Stimulated activated naive CD4-positive, alpha-beta T cell (primary cell): ENCODE measurements around the gene PSMB1.

Experiments
- DNase-seq, 6 experiments: peaks; one replicate each; lab custom pipeline; 2025; lab: John Stamatoyannopoulos, UW

Gene PSMB1

GRCh38 chr6:170552765-170553533, at the start of gene PSMB1:
Gene PSMB1, minus strand, starts transcription at chr6:170553307. Its CDS starts 65 bp downstream, at chr6:170553242.
- peak; percentile 26 to 77 (median 64) for DNase-seq

DNA sequence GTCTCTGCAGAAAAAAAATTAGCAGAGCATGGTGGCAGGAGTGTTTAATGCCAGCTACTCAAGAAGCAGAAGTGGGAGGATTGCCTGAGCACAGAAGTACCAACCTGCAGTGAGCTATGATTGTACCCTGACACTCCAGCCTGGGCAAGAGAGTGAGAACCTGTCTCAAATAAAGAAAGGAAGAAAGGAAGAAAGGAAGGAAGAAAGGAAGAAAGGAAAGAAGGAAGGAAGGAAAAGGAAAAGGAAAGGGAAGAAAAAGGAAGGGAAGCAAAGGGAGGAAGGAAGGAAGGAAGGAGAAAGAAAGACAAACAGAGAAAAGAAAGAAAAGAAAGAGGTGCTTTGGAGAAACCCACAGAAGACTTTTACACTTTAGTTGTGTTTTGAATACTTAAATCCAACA, 44.2 kb upstream of the PSMB1 start:
- DNase-seq: no peak

DNA sequence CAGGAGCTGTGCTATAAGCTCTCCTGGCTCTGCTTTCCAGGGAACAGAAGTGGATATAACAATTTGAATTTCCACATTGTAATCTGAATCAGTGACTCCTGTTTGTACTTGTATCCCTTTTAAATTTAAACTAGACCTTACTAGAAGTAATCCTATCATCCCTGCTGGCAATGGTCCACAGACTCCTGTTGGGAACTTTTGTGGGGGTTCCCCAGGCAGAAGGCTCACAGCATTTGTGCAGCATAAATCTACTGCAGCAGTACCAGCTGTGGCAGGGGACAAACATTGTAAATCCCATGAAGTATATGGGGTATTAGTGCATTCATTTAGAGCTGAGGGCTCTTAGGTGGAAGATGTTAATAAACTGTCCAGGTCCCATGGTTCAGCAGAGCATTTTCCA, 43.3 kb upstream of the PSMB1 start:
- no peak for DNase-seq

- DNase-seq: no peak
These were observed 37.6 kb upstream of the PSMB1 start for GRCh38 chr6:170590725-170591124.

DNA sequence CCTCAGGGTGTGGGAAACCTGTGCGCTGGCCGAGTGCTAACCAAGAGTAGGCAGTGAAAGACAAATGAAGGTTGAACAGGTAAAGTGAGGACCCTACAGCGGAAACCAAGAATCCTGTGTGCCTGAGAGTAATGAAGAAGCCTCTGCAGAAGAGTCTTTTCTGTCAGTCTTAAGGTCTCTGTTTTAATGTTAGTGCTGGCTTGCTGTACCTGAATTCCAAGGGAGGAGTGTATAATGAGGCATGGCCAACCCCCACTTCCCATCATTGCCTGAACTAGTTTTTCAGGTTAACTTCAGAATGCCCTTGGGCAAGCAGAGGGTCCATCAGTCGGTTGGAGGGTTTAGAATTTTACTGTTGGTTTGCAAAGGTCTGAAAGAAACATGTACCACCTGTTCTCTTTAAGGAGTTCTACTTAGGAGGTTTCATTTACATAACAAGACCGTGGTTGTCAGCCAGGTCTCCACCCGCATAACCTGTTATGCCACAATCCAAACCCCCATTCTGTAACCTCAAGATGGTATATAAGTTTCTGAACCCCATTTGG, 31.9 kb upstream of the PSMB1 start:
- no peak for DNase-seq

DNA sequence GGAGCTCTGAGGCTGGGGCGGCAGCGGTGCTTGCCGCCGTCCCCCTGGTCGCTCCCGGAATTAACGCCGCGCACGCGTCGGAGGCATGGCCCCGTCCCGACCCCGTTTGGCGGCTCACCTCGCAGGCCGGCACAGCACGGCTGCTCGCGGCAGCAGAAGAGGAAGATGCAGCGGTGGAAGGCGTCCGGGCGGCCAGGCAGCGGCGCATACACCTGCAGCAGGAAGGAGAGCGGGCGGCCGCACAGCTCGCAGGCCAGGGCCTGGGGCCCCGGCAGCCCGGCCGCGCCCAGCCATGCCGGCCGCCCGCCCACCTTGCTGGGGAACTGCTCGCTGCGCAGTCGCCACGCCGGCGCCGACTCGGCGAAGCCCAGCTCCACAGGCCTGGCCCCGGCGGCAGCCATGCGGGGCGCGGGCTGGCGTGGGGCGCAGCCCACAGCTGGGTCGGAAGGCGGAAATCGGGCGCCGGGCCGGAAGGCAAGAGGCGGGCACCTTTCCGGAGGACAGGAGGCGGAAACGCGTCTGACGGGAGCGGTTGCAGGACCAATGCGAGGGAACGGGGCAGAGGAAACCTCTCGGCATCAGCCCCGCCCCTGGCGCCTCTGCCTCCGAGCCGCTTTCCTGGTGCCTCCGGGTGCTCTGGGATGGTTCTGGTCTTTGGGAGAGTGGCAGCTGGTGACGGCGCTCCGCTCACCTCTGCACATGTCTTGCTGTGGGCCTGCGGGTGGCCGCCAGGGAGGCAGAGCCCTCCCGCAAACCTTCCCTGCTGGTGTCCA, 31.3 kb upstream of the PSMB1 start, which contains the start of gene PDCD2:
Gene PDCD2, minus strand, starts transcription at position 457 of the 773 bp plus-strand sequence. Its CDS starts 56 bp downstream, at position 401.
- DNase-seq: peak; percentile 84 to 90 (median 88)

DNA sequence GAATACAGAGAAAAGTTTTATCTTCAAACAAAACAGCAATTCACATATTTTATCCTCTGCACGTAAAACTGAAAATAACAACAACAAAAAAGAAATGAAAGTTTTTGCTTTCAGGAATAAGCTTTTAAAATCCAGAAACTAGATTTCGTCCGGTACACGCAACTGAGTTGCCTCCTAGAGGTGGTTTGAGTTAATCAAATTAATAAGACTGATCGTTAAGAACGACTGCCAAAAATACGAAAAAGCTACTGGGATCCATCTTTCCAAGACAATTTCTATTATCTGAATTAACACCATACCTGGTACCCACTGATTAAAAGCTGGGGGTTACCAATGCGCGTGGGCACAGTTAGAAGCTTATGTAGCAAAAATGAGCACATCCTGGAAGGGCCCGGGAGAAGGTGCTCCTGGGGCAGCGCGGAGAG, 30.7 kb upstream of the PSMB1 start:
- no peak for DNase-seq

- DNase-seq: no peak
These were observed 25.8 kb upstream of the PSMB1 start for GRCh38 chr6:170578909-170579308.

GRCh38 chr6:170575250-170575649, 22.1 kb upstream of the PSMB1 start:
- DNase-seq: no peak

DNA sequence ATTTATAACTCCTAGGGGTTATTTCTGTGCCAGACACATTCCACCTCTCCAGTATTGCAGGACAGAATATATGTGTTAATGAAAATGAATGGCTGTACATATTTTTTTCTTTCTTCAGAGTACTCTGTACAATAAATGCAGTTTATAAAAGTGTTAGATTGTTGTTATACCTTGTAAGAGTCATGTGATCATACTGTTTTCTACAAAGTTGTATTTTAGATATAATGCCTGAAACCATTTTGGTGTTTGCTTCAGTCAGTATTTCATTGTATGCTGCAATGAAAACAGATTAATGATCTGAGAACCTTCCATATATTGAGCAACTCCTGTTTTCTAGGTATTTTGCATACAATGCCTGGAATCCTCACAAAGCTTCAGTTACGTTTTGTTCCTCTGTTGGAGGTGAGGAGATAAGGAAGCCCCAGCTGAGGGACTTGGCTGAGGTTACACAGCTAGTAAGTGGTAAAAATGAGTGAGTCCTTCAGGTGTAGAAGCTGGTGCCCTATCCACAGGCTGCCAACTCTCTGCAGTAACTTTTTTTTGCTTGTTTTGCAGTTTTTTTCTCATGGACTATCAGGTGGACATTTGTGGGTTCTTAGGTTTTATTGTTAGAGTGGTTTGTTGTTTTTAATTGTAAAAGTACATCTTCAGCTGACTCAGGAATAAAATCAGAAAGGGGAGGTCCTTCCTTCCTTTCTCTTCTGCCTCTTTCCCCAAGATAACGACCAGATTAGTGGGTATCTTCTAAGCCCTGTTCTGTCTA, 19.8 kb upstream of the PSMB1 start:
- no peak for DNase-seq

DNA sequence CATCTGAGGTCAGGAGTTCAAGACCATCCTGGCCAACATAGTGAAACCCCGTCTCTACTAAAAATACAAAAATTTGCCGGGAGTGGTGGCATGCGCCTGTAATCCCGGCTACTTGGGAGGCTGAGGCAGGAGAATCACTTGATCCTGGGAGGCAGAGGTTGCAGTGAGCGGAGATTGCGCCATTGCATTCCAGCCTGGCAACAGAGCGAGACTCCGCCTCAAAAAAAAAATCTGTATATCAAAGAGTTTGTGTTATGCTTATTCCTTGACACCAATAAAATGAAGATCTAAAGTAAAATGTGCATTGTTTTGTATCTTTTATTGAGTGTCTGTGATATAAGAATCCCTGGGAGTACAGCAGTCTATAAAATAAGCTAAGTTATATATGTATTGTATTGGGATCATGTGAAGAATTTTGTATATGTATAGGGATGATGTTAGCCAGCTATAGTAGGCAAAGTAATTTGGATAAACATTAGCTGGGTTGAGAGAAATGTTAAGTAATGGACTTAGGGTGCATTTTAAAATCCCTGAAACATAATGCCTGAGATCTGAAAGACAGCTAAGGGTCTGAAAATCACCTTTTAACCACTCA, 11.9 kb upstream of the PSMB1 start:
- no peak for DNase-seq

- DNase-seq: no peak
These were observed 8.4 kb upstream of the PSMB1 start for GRCh38 chr6:170561555-170561954.

DNA sequence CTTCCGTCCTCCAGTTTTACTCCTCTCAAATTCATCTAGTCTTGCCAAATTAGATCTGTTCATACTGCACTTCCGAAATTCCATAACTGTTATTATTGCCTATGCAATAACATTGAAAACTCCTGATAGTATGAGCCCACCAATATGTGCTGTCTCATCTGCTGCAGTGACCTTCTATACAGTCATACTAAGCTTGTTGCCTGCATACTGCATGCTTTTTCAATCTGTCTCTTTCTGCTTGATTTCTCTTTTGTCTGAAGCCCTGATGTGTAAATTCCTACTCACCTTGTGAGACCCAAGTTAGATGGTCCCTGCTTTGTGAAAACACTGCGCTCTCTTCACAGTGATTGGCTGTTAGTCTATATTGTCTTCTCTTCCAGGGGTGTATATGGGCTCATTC, 2.2 kb upstream of the PSMB1 start:
- DNase-seq: no peak

DNA sequence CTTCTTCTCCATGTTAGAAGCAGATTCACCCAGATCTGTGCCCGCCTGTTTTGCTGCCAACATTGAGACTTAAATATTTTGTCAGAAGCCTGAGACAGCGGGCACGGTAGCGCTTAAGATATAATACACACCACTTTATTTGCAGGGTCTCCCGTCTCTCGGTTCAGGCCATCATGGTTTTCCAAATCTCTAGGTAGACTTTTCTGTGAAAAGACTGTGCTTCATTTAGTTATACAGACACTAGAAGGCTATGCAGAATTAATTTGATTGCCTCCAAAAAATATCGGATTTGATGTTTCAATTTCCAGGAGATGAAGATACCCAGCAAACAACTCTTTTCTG, 1.7 kb upstream of the PSMB1 start:
- no peak for DNase-seq

DNA sequence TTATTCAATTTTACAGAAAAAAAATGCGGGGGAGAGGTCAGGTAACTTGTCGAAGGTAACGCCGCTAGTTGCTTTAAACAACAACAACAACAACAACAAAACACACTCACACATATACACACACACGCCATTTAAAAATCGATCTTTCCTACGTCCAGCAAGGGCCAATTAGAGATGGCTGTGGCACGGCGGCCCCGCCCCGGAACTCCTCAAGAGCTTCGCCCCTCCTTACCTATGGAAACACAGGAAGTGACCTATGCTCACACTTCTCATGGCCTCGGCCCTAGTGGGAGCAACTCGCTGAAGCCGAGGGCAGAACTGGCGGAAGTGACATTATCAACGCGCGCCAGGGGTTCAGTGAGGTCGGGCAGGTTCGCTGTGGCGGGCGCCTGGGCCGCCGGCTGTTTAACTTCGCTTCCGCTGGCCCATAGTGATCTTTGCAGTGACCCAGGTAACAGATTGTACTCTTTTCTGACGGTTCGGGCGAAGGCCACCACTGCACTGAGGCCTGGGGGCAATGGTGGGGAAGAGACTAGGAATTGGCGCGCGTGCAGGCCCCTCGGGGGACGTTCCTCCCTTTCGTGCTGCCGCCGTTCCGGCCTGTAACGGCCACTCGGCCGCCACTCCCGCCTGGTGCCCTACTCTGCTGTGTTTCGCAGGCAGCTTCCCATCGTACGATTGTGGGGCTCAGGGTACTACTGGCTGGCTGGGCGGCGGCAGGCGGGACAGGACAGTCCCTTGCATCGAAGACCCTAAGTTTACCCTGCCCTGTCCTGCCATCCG, 1.1 kb upstream of the PSMB1 start, which contains the start of gene TBP:
Gene TBP, plus strand, starts transcription at position 357 of the 783 bp plus-strand sequence. CDS start 2,661 bp downstream, outside the sequence.
- DNase-seq: peak; percentile 94 to 97 (median 96)

GRCh38 chr6:170553534-170554012, 466 bp upstream of the PSMB1 start:
- DNase-seq: peak in 4 of 6 experiments; percentile 59 to 91 (median 76)

GRCh38 chr6:170545405-170545804, 7.7 kb downstream of the PSMB1 start:
- DNase-seq: no peak

GRCh38 chr6:170542031-170542719, 10.9 kb downstream of the PSMB1 start:
- no peak for DNase-seq

DNA sequence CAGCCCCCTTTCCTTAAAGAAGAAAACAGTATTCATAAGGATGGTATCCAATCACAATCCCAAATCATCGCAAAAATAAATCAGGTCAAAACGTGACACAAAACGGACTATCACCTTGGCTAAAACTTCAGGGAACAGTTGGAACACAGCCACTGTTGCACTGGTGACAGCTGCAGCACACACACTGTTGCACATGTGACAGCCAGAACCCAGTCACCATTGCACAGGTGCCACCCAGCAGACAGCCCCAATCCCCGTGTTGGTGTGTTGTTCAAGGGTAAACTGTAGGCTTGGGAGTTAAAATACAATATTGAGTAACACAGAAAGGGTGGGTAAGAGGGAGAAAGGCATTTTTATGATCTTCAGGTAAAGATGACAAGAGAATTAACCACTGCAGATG, 15.8 kb downstream of the PSMB1 start:
- no peak for DNase-seq

- no peak for DNase-seq
These were observed 16.4 kb downstream of the PSMB1 start for GRCh38 chr6:170536671-170537070.
